ENCODE measurements around the gene TUBB2B.

DNA sequence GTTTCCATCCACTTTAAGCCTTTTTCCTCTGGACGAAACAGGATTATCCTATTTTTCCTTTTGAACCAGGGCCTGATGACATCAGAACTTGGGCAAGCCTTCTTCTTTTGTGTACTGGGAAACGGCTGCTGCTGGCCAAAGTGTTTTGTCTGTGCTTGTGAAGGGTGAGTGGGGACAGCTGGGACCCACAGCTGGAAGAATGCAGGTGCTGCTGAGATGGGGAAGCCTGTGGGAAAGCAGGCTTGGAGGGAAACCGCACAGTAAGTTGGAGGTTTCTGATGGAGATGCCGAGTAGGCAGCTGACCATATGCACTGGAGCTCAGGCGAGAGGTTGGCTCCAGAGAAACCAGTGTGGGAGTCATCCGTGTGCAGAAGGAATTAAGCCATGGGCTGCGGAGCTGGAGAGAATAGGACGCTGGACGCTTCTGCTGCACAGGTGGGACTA is 22.8 kb upstream of the TUBB2B start:
- TF ChIP-seq, protein P1, sequence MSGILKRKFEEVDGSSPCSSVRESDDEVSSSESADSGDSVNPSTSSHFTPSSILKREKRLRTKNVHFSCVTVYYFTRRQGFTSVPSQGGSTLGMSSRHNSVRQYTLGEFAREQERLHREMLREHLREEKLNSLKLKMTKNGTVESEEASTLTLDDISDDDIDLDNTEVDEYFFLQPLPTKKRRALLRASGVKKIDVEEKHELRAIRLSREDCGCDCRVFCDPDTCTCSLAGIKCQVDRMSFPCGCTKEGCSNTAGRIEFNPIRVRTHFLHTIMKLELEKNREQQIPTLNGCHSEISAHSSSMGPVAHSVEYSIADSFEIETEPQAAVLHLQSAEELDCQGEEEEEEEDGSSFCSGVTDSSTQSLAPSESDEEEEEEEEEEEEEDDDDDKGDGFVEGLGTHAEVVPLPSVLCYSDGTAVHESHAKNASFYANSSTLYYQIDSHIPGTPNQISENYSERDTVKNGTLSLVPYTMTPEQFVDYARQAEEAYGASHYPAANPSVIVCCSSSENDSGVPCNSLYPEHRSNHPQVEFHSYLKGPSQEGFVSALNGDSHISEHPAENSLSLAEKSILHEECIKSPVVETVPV (CRISPR knock-in tag; IDR thresholded peaks at IDR 0.05): no peak
- TF ChIP-seq ZFP30 (CRISPR knock-in tag; IDR thresholded peaks at IDR 0.05) (no peak), SNAI2 (CRISPR knock-in tag; IDR thresholded peaks at IDR 0.05) (no peak), ZNF70 (CRISPR knock-in tag; IDR thresholded peaks at IDR 0.05) (no peak), ZNF565 (CRISPR knock-in tag; conservative IDR thresholded peaks at IDR 0.05; ENCODE audit: low read depth) (no peak), ZFP3 (CRISPR knock-in tag; IDR thresholded peaks at IDR 0.05) (no peak), BACH2 (CRISPR knock-in tag; IDR thresholded peaks at IDR 0.05; ENCODE audit: borderline replicate concordance) (no peak), OSR1 (CRISPR knock-in tag; IDR thresholded peaks at IDR 0.05) (no peak), ESRRG (CRISPR knock-in tag; IDR thresholded peaks at IDR 0.05) (no peak), RARB (CRISPR knock-in tag; IDR thresholded peaks at IDR 0.05) (no peak), ISL1 (CRISPR knock-in tag; IDR thresholded peaks at IDR 0.05) (no peak)
- TF ChIP-seq, protein P2, sequence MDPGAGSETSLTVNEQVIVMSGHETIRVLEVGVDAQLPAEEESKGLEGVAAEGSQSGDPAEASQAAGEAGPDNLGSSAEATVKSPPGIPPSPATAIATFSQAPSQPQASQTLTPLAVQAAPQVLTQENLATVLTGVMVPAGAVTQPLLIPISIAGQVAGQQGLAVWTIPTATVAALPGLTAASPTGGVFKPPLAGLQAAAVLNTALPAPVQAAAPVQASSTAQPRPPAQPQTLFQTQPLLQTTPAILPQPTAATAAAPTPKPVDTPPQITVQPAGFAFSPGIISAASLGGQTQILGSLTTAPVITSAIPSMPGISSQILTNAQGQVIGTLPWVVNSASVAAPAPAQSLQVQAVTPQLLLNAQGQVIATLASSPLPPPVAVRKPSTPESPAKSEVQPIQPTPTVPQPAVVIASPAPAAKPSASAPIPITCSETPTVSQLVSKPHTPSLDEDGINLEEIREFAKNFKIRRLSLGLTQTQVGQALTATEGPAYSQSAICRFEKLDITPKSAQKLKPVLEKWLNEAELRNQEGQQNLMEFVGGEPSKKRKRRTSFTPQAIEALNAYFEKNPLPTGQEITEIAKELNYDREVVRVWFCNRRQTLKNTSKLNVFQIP (CRISPR knock-in tag; IDR thresholded peaks at IDR 0.05; ENCODE audit: borderline replicate concordance, low read depth): no peak
- TF ChIP-seq, protein P3, sequence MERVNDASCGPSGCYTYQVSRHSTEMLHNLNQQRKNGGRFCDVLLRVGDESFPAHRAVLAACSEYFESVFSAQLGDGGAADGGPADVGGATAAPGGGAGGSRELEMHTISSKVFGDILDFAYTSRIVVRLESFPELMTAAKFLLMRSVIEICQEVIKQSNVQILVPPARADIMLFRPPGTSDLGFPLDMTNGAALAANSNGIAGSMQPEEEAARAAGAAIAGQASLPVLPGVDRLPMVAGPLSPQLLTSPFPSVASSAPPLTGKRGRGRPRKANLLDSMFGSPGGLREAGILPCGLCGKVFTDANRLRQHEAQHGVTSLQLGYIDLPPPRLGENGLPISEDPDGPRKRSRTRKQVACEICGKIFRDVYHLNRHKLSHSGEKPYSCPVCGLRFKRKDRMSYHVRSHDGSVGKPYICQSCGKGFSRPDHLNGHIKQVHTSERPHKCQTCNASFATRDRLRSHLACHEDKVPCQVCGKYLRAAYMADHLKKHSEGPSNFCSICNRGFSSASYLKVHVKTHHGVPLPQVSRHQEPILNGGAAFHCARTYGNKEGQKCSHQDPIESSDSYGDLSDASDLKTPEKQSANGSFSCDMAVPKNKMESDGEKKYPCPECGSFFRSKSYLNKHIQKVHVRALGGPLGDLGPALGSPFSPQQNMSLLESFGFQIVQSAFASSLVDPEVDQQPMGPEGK (CRISPR knock-in tag; IDR thresholded peaks at IDR 0.05; ENCODE audit: borderline replicate concordance): no peak
